Liver (tissue), 9 donors: Measurements from ENCODE around the gene DIAPH3. TPM values are rescaled to one million over a fixed set of nuclear protein-coding genes. Genes with fewer than 3 reads are reported as not detected.

ENCODE experiments used
- DNase-seq: peaks from one replicate; pipeline ENCODE4 v3.0.0-alpha.2; 2017; ENCODE audit warnings: low spot score
- H3K27ac ChIP-seq, 2 donors: one replicate each; pipeline ENCODE4 v1.7.0; 2013; ENCODE audit warnings: inconsistent platforms in 2 of 2, low read length in 2 of 2, control low read depth in 1 of 2, low read depth in 1 of 2, mild to moderate bottlenecking in 1 of 2
- H3K27me3 ChIP-seq, 4 donors: one replicate each; pipeline versions ENCODE4 v1.6.1 to v1.7.0; 2013; ENCODE audit warnings: low read length in 3 of 4, inconsistent platforms in 1 of 4, mild to moderate bottlenecking in 1 of 4, moderate library complexity in 1 of 4; ENCODE audit not compliant: control insufficient read depth in 4 of 4, insufficient read depth in 4 of 4
- H3K36me3 ChIP-seq, 4 donors: one replicate each; pipeline versions ENCODE4 v1.6.1 to v1.7.0; 2013; ENCODE audit warnings: low read length in 3 of 4, mild to moderate bottlenecking in 3 of 4, low read depth in 1 of 4, moderate library complexity in 1 of 4; ENCODE audit not compliant: control insufficient read depth in 4 of 4, insufficient read depth in 3 of 4
- H3K4me1 ChIP-seq, 4 donors: one replicate each; pipeline versions ENCODE4 v1.6.1 to v1.7.0; 2013; ENCODE audit warnings: low read length in 3 of 4, mild to moderate bottlenecking in 3 of 4, moderate library complexity in 1 of 4; ENCODE audit not compliant: control insufficient read depth in 4 of 4, insufficient read depth in 4 of 4
- H3K4me3 ChIP-seq, 3 donors: one replicate each; pipeline versions ENCODE4 v1.6.1 to v1.7.0; 2013; ENCODE audit warnings: low read length in 3 of 3, control low read depth in 1 of 3, low read depth in 1 of 3, mild to moderate bottlenecking in 1 of 3
- H3K9ac ChIP-seq, 2 donors: one replicate each; pipeline ENCODE4 v1.7.0; 2013; ENCODE audit warnings: low read length in 2 of 2, mild to moderate bottlenecking in 2 of 2, moderate library complexity in 2 of 2, control low read depth in 1 of 2, low read depth in 1 of 2
- H3K9me3 ChIP-seq, 4 donors: one replicate each; pipeline versions ENCODE4 v1.6.1 to v1.7.0; 2013; ENCODE audit warnings: low read length in 3 of 4; ENCODE audit not compliant: control insufficient read depth in 4 of 4
- FOXA1 ChIP-seq: IDR thresholded peaks from 2 replicates; pipeline ENCODE4 v1.6.1; 2016; ENCODE audit warnings: antibody characterized with exemption
- FOXA2 ChIP-seq: IDR thresholded peaks from 2 replicates; pipeline ENCODE4 v1.6.1; 2016; ENCODE audit warnings: antibody characterized with exemption
- GABPA ChIP-seq, 2 donors: IDR thresholded peaks in 1 of 2; conservative IDR thresholded peaks in 1 of 2; 2 replicates each; pipeline ENCODE4 v1.6.1; 2016; ENCODE audit warnings: antibody characterized with exemption in 2 of 2, mild to moderate bottlenecking in 1 of 2, moderate library complexity in 1 of 2
- HNF4A ChIP-seq, 2 donors: conservative IDR thresholded peaks; 2 replicates each; pipeline ENCODE4 v1.6.1; 2016; ENCODE audit warnings: antibody characterized with exemption in 2 of 2, mild to moderate bottlenecking in 2 of 2
- HNF4G ChIP-seq: IDR thresholded peaks from 2 replicates; pipeline ENCODE4 v1.6.1; 2016; ENCODE audit warnings: antibody characterized with exemption
- JUND ChIP-seq, 2 donors: IDR thresholded peaks; 2 replicates each; pipeline ENCODE4 v1.6.1; 2016; ENCODE audit warnings: antibody characterized with exemption in 2 of 2
- NR2F2 ChIP-seq: IDR thresholded peaks from 2 replicates; pipeline ENCODE4 v1.6.1; 2016; ENCODE audit warnings: antibody characterized with exemption
- RAD21 ChIP-seq, 2 donors: IDR thresholded peaks; 2 replicates each; pipeline ENCODE4 v1.6.1; 2016; ENCODE audit warnings: antibody characterized with exemption in 2 of 2, mild to moderate bottlenecking in 2 of 2
- RXRA ChIP-seq, 2 donors: IDR thresholded peaks; 2 replicates each; pipeline ENCODE4 v1.6.1; 2017 to 2018; ENCODE audit warnings: antibody characterized with exemption in 2 of 2, mild to moderate bottlenecking in 1 of 2
- TAF1 ChIP-seq: conservative IDR thresholded peaks from 2 replicates; pipeline ENCODE4 v1.6.1; 2016; ENCODE audit warnings: antibody characterized with exemption, mild to moderate bottlenecking
- YY1 ChIP-seq: IDR thresholded peaks from 2 replicates; pipeline ENCODE4 v1.6.1; 2016; ENCODE audit warnings: antibody characterized with exemption, mild to moderate bottlenecking
- WGBS: extraction: QIAGEN DNeasy Blood & Tissue Kit; methylation state at CpG from one replicate; pipeline ENCODE4 v1.1.7; 2013; 5-methylcytosine and 5-hydroxymethylcytosine counted together
- polyA plus RNA-seq, 2 donors: library from polyadenylated mRNA; stranded (reverse) in 1 of 2; unstranded in 1 of 2; fragments of 200-250 nt in 1 of 2; fragments of >200 nt in 1 of 2; fragmentation: Nextera tagmentation in 1 of 2; extraction: Ambion mirVana in 1 of 2; gene quantifications; one replicate each; pipeline versions ENCODE4 v1.2.1 to v1.2.3, GENCODE V29; 2013 to 2015
- total RNA-seq, 2 donors: library from RNA; depleted of rRNA; stranded (reverse); fragments of >200 nt; gene quantifications; one replicate each; pipeline ENCODE4 v1.2.3, GENCODE V29; 2014
- TF ChIP-seq, protein P1 (sequence below): IDR thresholded peaks from 2 replicates; pipeline ENCODE4 v1.6.1; 2016; ENCODE audit warnings: antibody characterized with exemption, mild to moderate bottlenecking
- TF ChIP-seq, protein P2 (sequence below): fragments of 150-350 bp; IDR thresholded peaks from 2 replicates; pipeline ENCODE4 v1.5.1; 2017; ENCODE audit warnings: improper control_type of control experiment, low read depth, low read length; ENCODE audit not compliant: missing input control
- TF ChIP-seq, protein P3 (sequence below): IDR thresholded peaks from 2 replicates; pipeline ENCODE4 v1.6.1; 2016; ENCODE audit warnings: antibody characterized with exemption
- TF ChIP-seq, protein P4 (sequence below): IDR thresholded peaks from 2 replicates; pipeline ENCODE4 v1.6.1; 2016; ENCODE audit warnings: antibody characterized with exemption
- donor health status: healthy.
- donor health status: healthy.
- donor health status: healthy.
- donor health status: healthy.
- donor health status: healthy.

DIAPH3 gene
- total and polyA plus RNA-seq, 4 donors, result 0.08 to 11.1 (median 0.27) TPM

DNA sequence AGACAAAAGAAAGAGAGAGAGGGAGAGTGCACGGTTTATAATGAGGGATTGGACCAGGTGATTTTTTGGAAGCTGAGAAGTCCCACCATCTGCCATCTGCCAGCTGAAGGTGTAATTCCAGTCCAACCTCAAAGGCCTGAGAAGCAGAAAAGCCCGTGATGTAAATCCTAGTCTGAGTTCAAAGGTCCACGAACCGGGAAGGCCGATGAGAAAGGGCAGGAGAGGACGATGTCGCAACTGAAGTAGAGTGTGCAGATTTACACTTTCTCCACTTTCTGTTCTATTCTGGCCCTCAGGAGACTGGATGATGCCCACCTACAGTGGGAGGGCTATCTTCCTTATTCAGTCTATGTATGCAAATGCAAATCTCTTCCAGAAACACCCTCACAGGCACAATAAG, 500.0 kb downstream of the DIAPH3 start:
- DNase-seq, result no peak
- Histone ChIP-seq H3K36me3 (no peaks in the 10 kb centered on the region), H3K4me1 (no peaks in the 10 kb centered on the region), H3K9ac (no peak overlapping the region), H3K27ac (no peak overlapping the region), H3K27me3 (no peaks in the 10 kb centered on the region), H3K9me3 (no peaks in the 10 kb centered on the region), H3K4me3 (no peak overlapping the region)
- WGBS, result 58% methylated on average over 7 of the region's 7 CpGs
- TF ChIP-seq HNF4A (conservative IDR thresholded peaks at IDR 0.05) (peak; percentile 62 to 64), RXRA (IDR thresholded peaks at IDR 0.05) (peak; percentile 50 to 57), FOXA2 (no peak), YY1 (no peak), JUND (IDR thresholded peaks at IDR 0.05) (no peak), FOXA1 (no peak)
- TF ChIP-seq, protein P1, sequence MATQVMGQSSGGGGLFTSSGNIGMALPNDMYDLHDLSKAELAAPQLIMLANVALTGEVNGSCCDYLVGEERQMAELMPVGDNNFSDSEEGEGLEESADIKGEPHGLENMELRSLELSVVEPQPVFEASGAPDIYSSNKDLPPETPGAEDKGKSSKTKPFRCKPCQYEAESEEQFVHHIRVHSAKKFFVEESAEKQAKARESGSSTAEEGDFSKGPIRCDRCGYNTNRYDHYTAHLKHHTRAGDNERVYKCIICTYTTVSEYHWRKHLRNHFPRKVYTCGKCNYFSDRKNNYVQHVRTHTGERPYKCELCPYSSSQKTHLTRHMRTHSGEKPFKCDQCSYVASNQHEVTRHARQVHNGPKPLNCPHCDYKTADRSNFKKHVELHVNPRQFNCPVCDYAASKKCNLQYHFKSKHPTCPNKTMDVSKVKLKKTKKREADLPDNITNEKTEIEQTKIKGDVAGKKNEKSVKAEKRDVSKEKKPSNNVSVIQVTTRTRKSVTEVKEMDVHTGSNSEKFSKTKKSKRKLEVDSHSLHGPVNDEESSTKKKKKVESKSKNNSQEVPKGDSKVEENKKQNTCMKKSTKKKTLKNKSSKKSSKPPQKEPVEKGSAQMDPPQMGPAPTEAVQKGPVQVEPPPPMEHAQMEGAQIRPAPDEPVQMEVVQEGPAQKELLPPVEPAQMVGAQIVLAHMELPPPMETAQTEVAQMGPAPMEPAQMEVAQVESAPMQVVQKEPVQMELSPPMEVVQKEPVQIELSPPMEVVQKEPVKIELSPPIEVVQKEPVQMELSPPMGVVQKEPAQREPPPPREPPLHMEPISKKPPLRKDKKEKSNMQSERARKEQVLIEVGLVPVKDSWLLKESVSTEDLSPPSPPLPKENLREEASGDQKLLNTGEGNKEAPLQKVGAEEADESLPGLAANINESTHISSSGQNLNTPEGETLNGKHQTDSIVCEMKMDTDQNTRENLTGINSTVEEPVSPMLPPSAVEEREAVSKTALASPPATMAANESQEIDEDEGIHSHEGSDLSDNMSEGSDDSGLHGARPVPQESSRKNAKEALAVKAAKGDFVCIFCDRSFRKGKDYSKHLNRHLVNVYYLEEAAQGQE, result no peak
- TF ChIP-seq, protein P2, sequence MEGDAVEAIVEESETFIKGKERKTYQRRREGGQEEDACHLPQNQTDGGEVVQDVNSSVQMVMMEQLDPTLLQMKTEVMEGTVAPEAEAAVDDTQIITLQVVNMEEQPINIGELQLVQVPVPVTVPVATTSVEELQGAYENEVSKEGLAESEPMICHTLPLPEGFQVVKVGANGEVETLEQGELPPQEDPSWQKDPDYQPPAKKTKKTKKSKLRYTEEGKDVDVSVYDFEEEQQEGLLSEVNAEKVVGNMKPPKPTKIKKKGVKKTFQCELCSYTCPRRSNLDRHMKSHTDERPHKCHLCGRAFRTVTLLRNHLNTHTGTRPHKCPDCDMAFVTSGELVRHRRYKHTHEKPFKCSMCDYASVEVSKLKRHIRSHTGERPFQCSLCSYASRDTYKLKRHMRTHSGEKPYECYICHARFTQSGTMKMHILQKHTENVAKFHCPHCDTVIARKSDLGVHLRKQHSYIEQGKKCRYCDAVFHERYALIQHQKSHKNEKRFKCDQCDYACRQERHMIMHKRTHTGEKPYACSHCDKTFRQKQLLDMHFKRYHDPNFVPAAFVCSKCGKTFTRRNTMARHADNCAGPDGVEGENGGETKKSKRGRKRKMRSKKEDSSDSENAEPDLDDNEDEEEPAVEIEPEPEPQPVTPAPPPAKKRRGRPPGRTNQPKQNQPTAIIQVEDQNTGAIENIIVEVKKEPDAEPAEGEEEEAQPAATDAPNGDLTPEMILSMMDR, result no peak
- TF ChIP-seq, protein P3, sequence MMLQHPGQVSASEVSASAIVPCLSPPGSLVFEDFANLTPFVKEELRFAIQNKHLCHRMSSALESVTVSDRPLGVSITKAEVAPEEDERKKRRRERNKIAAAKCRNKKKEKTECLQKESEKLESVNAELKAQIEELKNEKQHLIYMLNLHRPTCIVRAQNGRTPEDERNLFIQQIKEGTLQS, result no peak

DNA sequence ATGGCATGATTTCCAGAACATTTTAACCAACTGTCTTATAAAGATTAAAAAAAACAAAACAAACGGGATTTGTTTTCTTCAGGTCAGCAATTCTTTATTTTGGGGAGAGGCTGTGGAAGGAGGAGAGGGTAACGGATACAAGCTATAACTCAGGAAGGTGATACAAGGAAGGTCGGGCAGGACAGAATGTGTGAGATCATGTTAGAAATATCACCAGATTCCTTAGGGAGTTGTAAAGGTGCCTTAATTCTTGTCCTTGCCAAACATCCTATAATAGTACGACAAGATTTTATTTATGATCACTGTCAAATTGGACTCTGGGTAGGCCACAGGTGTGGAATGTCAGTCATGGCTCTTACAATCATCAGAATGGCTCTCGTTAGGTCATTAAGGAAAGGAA, 503.1 kb downstream of the DIAPH3 start:
- H3K9me3 ChIP-seq, result no peaks in the 10 kb centered on the region
- WGBS, result 92% methylated on average over 5 of the region's 5 CpGs
- DNase-seq, result no peak
- no peak overlapping the region for H3K9ac ChIP-seq
- H3K27me3 ChIP-seq, result no peaks in the 10 kb centered on the region
- no peak overlapping the region for H3K4me3 ChIP-seq
- H3K4me1 ChIP-seq, result no peaks in the 10 kb centered on the region
- TF ChIP-seq NR2F2, result no peak
- TF ChIP-seq, protein P4, sequence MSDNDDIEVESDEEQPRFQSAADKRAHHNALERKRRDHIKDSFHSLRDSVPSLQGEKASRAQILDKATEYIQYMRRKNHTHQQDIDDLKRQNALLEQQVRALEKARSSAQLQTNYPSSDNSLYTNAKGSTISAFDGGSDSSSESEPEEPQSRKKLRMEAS, result no peak
- no peak for TF ChIP-seq HNF4A (conservative IDR thresholded peaks at IDR 0.05)
- TF ChIP-seq, protein P3, result no peak
- TF ChIP-seq, protein P2, result no peak
- TF ChIP-seq HNF4G, result no peak
- no peak for TF ChIP-seq RAD21 (IDR thresholded peaks at IDR 0.05)
- no peak for TF ChIP-seq GABPA (IDR thresholded peaks at IDR 0.05 in 1 of 2, conservative IDR thresholded peaks at IDR 0.05 in 1 of 2)
- no peak for TF ChIP-seq TAF1
- no peak for TF ChIP-seq RXRA (IDR thresholded peaks at IDR 0.05)
- TF ChIP-seq, protein P1, result no peak
- TF ChIP-seq FOXA2, result no peak
- no peak for TF ChIP-seq JUND (IDR thresholded peaks at IDR 0.05)
- no peak overlapping the region for H3K27ac ChIP-seq
- no peaks in the 10 kb centered on the region for H3K36me3 ChIP-seq
